ENCODE measurements around the gene PCDHA5.
"Not testable (repeated sequence)": the region's sequence is repeated elsewhere in the genome, so short reads cannot be mapped to it uniquely, and the experiment has no call there.

PCDHA5 gene

GRCh38 chr5:140821375-140822280 is at the start of gene PCDHA5:
PCDHA5 (plus strand) TSS chr5:140821613.
- no peak within 1 kb of the TSS for H3K4me3 ChIP-seq (ENCODE audit: low read length)
- no peak for TF ChIP-seq ZNF274 (IDR thresholded peaks at IDR 0.05; ENCODE audit: low read depth, low read length)

- TF ChIP-seq ZNF274 (IDR thresholded peaks at IDR 0.05; ENCODE audit: low read depth, low read length), result no peak
- H3K4me3 ChIP-seq (ENCODE audit: low read length), result no peak overlapping the region
Measured at GRCh38 chr5:140780512-140780911, 40.9 kb upstream of the PCDHA5 start.

- H3K4me3 ChIP-seq (ENCODE audit: low read length), result no peak within 1 kb of the TSS
- TF ChIP-seq ZNF274 (IDR thresholded peaks at IDR 0.05; ENCODE audit: low read depth, low read length), result no peak
Measured at GRCh38 chr5:140785905-140786686, 35.3 kb upstream of the PCDHA5 start, which contains the start of gene PCDHA1. PCDHA1 (plus strand) TSS chr5:140786140.

GRCh38 chr5:140787422-140787821 is 34.0 kb upstream of the PCDHA5 start:
- H3K4me3 ChIP-seq (ENCODE audit: low read length), result not testable (repeated sequence)

- not testable (repeated sequence) for H3K4me3 ChIP-seq (ENCODE audit: low read length)
Measured at GRCh38 chr5:140787849-140788504, 33.4 kb upstream of the PCDHA5 start.

GRCh38 chr5:140791089-140791488 is 30.3 kb upstream of the PCDHA5 start:
- H3K4me3 ChIP-seq (ENCODE audit: low read length), result no peak overlapping the region
- TF ChIP-seq ZNF274 (IDR thresholded peaks at IDR 0.05; ENCODE audit: low read depth, low read length), result no peak

- no peak within 1 kb of the TSS for H3K4me3 ChIP-seq (ENCODE audit: low read length)
- no peak for TF ChIP-seq ZNF274 (IDR thresholded peaks at IDR 0.05; ENCODE audit: low read depth, low read length)
Measured at GRCh38 chr5:140794595-140795258, 26.7 kb upstream of the PCDHA5 start, which contains the start of gene PCDHA2. PCDHA2 (plus strand) TSS chr5:140794852.

GRCh38 chr5:140795259-140795641 is 26.2 kb upstream of the PCDHA5 start:
- no peak for TF ChIP-seq ZNF274 (IDR thresholded peaks at IDR 0.05; ENCODE audit: low read depth, low read length)

GRCh38 chr5:140796072-140796717 is 25.2 kb upstream of the PCDHA5 start:
- H3K4me3 ChIP-seq (ENCODE audit: low read length), result not testable (repeated sequence)

More at GRCh38 chr5:140795259-140795641, 26.2 kb upstream of the PCDHA5 start:
- no peak overlapping the region for H3K4me3 ChIP-seq (ENCODE audit: low read length)

GRCh38 chr5:140796718-140797095 is 24.7 kb upstream of the PCDHA5 start:
- no peak overlapping the region for H3K4me3 ChIP-seq (ENCODE audit: low read length)
- no peak for TF ChIP-seq ZNF274 (IDR thresholded peaks at IDR 0.05; ENCODE audit: low read depth, low read length)

GRCh38 chr5:140800816-140801493 is 20.5 kb upstream of the PCDHA5 start, which contains the start of gene PCDHA3:
PCDHA3 (plus strand) TSS chr5:140801057.
- H3K4me3 ChIP-seq (ENCODE audit: low read length), result no peak within 1 kb of the TSS
- TF ChIP-seq ZNF274 (IDR thresholded peaks at IDR 0.05; ENCODE audit: low read depth, low read length), result no peak

GRCh38 chr5:140801494-140801841 is 19.9 kb upstream of the PCDHA5 start:
- H3K4me3 ChIP-seq (ENCODE audit: low read length), result no peak overlapping the region
- no peak for TF ChIP-seq ZNF274 (IDR thresholded peaks at IDR 0.05; ENCODE audit: low read depth, low read length)

GRCh38 chr5:140802381-140802780 is 19.0 kb upstream of the PCDHA5 start:
- not testable (repeated sequence) for H3K4me3 ChIP-seq (ENCODE audit: low read length)

All from GM08714 (cell line).